Endothelial cell of umbilical vein (primary cell): ENCODE data around the gene TSNAX. TPM values are rescaled to one million over a fixed set of nuclear protein-coding genes. Genes with fewer than 3 reads are reported as not detected.

Source experiments
- BruUV-seq: library from RNA; stranded (reverse); fragments of 400-500 nt; replicated peaks from 2 replicates; lab custom pipeline; 2021; lab: Mats Ljungman, UMichigan
- CTCF ChIA-PET: fragments of 300-600, 350-600 bp; sonication (Branson Sonifier 250); formaldehyde crosslinking; loops from one replicate; lab custom pipeline; 2021; ENCODE audit warnings: antibody characterized with exemption, inconsistent platforms; lab: Charles Lee
- POLR2A ChIA-PET: fragments of 300-600, 350-600 bp; sonication (Branson Sonifier 250); formaldehyde crosslinking; loops from one replicate; lab custom pipeline; 2021; ENCODE audit warnings: antibody characterized with exemption, inconsistent platforms; lab: Charles Lee
- DNase-seq: peaks from one replicate; pipeline ENCODE4 v3.0.0-alpha.2; 2011; ENCODE audit warnings: low read depth, low spot score
- FAIRE-seq: peaks from 2 replicates; lab custom pipeline; 2011; peaks lifted over from hg19 to GRCh38; lab: Jason Lieb, UNC
- H2AFZ ChIP-seq: 2 replicates; pipeline ENCODE4 v1.6.0; 2012; ENCODE audit warnings: low read depth, low read length, control low read depth, inconsistent platforms
- H3K27ac ChIP-seq: 2 replicates; pipeline ENCODE4 v1.5.1; 2011; ENCODE audit warnings: low read depth, mild to moderate bottlenecking, control low read depth, low read length, moderate library complexity; ENCODE audit not compliant: insufficient read depth
- H3K27me3 ChIP-seq, 2 experiments: 2 replicates each; pipeline versions ENCODE4 v1.6.0 to v1.6.1; 2011; ENCODE audit warnings: low read length in 2 of 2, mixed read lengths in 1 of 2; ENCODE audit not compliant: control insufficient read depth in 2 of 2, insufficient read depth in 2 of 2
- H3K36me3 ChIP-seq, 2 experiments: 2 replicates in 1 of 2; 3 replicates in 1 of 2; pipeline ENCODE4 v1.5.1; 2011; ENCODE audit warnings: low read length in 2 of 2, mild to moderate bottlenecking in 1 of 2, moderate library complexity in 1 of 2; ENCODE audit not compliant: control insufficient read depth in 2 of 2, insufficient read depth in 2 of 2; ENCODE audit errors: extremely low read depth in 1 of 2
- H3K4me1 ChIP-seq: 3 replicates; pipeline ENCODE4 v1.5.1; 2011; ENCODE audit warnings: mild to moderate bottlenecking, low read length; ENCODE audit not compliant: control insufficient read depth, insufficient read depth; ENCODE audit errors: extremely low read depth
- H3K4me2 ChIP-seq: 2 replicates; pipeline ENCODE4 v1.6.1; 2011; ENCODE audit warnings: low read length, control low read depth, mixed read lengths; ENCODE audit not compliant: insufficient read depth
- H3K4me3 ChIP-seq, 3 experiments: fragments of 200-600 bp in 1 of 3; sonication (generic), shearing (Covaris generic) in 1 of 3; replicated peaks in 1 of 3; 2 replicates each; pipeline ENCODE4 v1.5.1; 2011 to 2016; ENCODE audit warnings: control low read depth in 3 of 3, low read length in 3 of 3, mild to moderate bottlenecking in 2 of 3, inconsistent platforms in 1 of 3, low read depth in 1 of 3, moderate library complexity in 1 of 3; ENCODE audit not compliant: insufficient read depth in 1 of 3
- H3K79me2 ChIP-seq: 2 replicates; pipeline ENCODE4 v1.6.0; 2012; ENCODE audit warnings: low read length, inconsistent platforms; ENCODE audit not compliant: control insufficient read depth, insufficient read depth
- H3K9ac ChIP-seq: replicated peaks from 2 replicates; pipeline ENCODE3; 2011; ENCODE audit warnings: low read length, control low read depth; ENCODE audit not compliant: insufficient read depth; ENCODE audit errors: extremely low read depth
- H3K9me1 ChIP-seq: replicated peaks from 3 replicates; pipeline ENCODE4 v1.6.0; 2011; ENCODE audit warnings: mild to moderate bottlenecking, low read length; ENCODE audit not compliant: control insufficient read depth, insufficient read depth; ENCODE audit errors: extremely low read depth
- H3K9me3 ChIP-seq: replicated peaks from 2 replicates; pipeline ENCODE4 v1.5.1; 2012; ENCODE audit warnings: low read length, inconsistent platforms; ENCODE audit not compliant: control insufficient read depth, insufficient read depth
- H4K20me1 ChIP-seq: replicated peaks from 2 replicates; pipeline ENCODE3; 2011; ENCODE audit warnings: mild to moderate bottlenecking, low read length; ENCODE audit not compliant: control insufficient read depth, insufficient read depth; ENCODE audit errors: extremely low read depth
- EZH2 ChIP-seq: IDR thresholded peaks from 2 replicates; pipeline ENCODE4 v1.6.1; 2012; ENCODE audit warnings: borderline replicate concordance, low read depth, mild to moderate bottlenecking, moderate library complexity, low read length, inconsistent platforms; ENCODE audit not compliant: severe bottlenecking
- FOS ChIP-seq: IDR thresholded peaks from 2 replicates; pipeline ENCODE4 v1.6.1; 2011; ENCODE audit warnings: mild to moderate bottlenecking, low read length, moderate library complexity, borderline replicate concordance; ENCODE audit not compliant: insufficient read depth
- GATA2 ChIP-seq: IDR thresholded peaks from 2 replicates; pipeline ENCODE4 v1.7.0; 2011; ENCODE audit warnings: low read depth, mild to moderate bottlenecking, moderate library complexity, mixed read lengths, low read length; ENCODE audit not compliant: insufficient read length, insufficient read depth
- JUN ChIP-seq: IDR thresholded peaks from 2 replicates; pipeline ENCODE4 v1.6.1; 2011; ENCODE audit warnings: borderline replicate concordance, low read depth; ENCODE audit not compliant: insufficient read length, insufficient read depth
- MYC ChIP-seq: IDR thresholded peaks from one replicate; pipeline ENCODE4 v1.6.1; 2011; ENCODE audit warnings: mild to moderate bottlenecking, low read depth, low read length
- POLR2A ChIP-seq: IDR thresholded peaks from 2 replicates; pipeline ENCODE4 v1.6.1; 2012; ENCODE audit warnings: low read depth, mild to moderate bottlenecking, control low read depth, low read length
- POLR2AphosphoS5 ChIP-seq: IDR thresholded peaks from 2 replicates; pipeline ENCODE4 v1.6.1; 2012; ENCODE audit warnings: low read depth, mild to moderate bottlenecking, control low read depth, low read length, moderate library complexity; ENCODE audit not compliant: insufficient read depth
- dilution Hi-C: fragments of 300-500 bp; cut with MboI; formaldehyde crosslinking; loops from one replicate; pipeline ENCODE4 v1.15.0; 2019; ENCODE audit warnings: low sequenced_read_pairs; ENCODE audit not compliant: extremely low pct_ligation_motif_present
- intact Hi-C: fragments of 100-400 bp; cut with micrococcal nuclease; formaldehyde crosslinking; loops from one replicate; pipeline ENCODE4 v1.10.0; 2022
- polyA plus RNA-seq, 4 experiments: library from polyadenylated mRNA; depleted of rRNA in 3 of 4; stranded (reverse) in 3 of 4; unstranded in 1 of 4; fragments of >200 nt; gene quantifications; 2 replicates each; pipeline versions ENCODE4 v1.2.1 to v1.2.3, GENCODE V29; 2011 to 2012; ENCODE audit warnings: missing spikeins in 1 of 4
- total RNA-seq: library from RNA; stranded (reverse); gene quantifications from 2 replicates; pipeline ENCODE4 v1.2.3, GENCODE V29; 2021
- TF ChIP-seq, protein P1 (sequence below), 2 donors: IDR thresholded peaks; 1 replicate in 1 of 2; 2 replicates in 1 of 2; pipeline ENCODE4 v1.5.1; 2011; ENCODE audit warnings: low read length in 2 of 2, mild to moderate bottlenecking in 2 of 2, moderate library complexity in 2 of 2, control low read depth in 1 of 2, inconsistent platforms in 1 of 2, low read depth in 1 of 2; ENCODE audit not compliant: insufficient read depth in 1 of 2; ENCODE audit errors: extremely low read depth in 1 of 2
- TF ChIP-seq, protein P2 (sequence below): IDR thresholded peaks from 2 replicates; pipeline ENCODE4 v1.6.1; 2011; ENCODE audit not compliant: insufficient read depth, insufficient read length

TSNAX gene
- total and polyA plus RNA-seq, 2 donors (not counting 3 experiments of a cell fraction or from before 2014, with no cell fraction given), result 6.3 to 26.3 TPM

- Histone ChIP-seq H4K20me1 (no peaks in the 10 kb centered on the region), H3K4me2 (no peak overlapping the region), H3K9me1 (no peaks in the 10 kb centered on the region), H3K9me3 (no peaks in the 10 kb centered on the region), H3K4me3 (no peak overlapping the region), H3K27ac (no peak overlapping the region), H3K4me1 (no peaks in the 10 kb centered on the region), H3K9ac (no peak overlapping the region), H3K36me3 (no peaks in the 10 kb centered on the region), H3K27me3 (no peaks in the 10 kb centered on the region), H2AFZ (no peak overlapping the region), H3K79me2 (no peaks in the 10 kb centered on the region)
- dilution Hi-C loops (no loop called here), intact Hi-C loops (no loop called here)
- TF ChIP-seq POLR2AphosphoS5, result no peak
- TF ChIP-seq JUN, result no peak
- TF ChIP-seq, protein P1, sequence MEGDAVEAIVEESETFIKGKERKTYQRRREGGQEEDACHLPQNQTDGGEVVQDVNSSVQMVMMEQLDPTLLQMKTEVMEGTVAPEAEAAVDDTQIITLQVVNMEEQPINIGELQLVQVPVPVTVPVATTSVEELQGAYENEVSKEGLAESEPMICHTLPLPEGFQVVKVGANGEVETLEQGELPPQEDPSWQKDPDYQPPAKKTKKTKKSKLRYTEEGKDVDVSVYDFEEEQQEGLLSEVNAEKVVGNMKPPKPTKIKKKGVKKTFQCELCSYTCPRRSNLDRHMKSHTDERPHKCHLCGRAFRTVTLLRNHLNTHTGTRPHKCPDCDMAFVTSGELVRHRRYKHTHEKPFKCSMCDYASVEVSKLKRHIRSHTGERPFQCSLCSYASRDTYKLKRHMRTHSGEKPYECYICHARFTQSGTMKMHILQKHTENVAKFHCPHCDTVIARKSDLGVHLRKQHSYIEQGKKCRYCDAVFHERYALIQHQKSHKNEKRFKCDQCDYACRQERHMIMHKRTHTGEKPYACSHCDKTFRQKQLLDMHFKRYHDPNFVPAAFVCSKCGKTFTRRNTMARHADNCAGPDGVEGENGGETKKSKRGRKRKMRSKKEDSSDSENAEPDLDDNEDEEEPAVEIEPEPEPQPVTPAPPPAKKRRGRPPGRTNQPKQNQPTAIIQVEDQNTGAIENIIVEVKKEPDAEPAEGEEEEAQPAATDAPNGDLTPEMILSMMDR (IDR thresholded peaks at IDR 0.05; ENCODE audit: extremely low read depth in 1 of 2, insufficient read depth in 1 of 2, low read depth in 1 of 2, low read length in 2 of 2), result no peak
- FAIRE-seq (no peak), DNase-seq (no peak)
- POLR2A ChIA-PET, result no interaction called here
- no TSS peak for BruUV-seq
- CTCF ChIA-PET, result interaction anchor here (1.0 to 1.6 kb wide), 3 partner anchors 30 to 64 kb away, joined by 3 read pairs; no protein-coding TSS in a partner anchor
Measured at GRCh38 chr1:231508941-231509340, 19.5 kb upstream of the TSNAX start.

DNA sequence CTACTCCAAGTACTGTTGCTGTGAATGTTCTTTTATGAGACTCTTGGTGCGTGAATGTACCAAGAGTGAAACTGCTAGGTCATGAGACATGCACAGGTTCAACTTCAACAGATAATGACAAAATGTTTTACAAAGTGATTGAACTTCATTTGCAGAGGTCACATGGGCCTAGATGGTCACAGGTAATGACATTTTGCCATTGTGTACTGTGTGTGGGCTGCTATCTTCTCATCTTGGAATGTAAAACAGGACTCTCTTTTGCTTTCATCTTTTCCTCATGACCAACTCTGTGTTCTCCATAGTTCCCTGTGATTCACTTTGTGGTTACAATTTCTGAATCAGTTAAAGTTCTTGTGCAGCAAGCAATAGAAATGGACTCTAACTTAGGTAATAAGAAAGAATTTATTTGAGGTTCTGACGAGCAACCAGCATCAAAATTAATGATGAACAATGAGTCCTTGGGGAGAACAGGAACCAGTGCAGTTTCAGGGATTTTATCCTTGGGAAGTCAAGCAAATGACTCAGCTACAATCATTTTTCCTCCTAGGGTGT lies 16.2 kb upstream of the TSNAX start:
- BruUV-seq, result no TSS peak
- FAIRE-seq, result no peak
- H3K9ac ChIP-seq, result no peak overlapping the region
- dilution Hi-C loops, result no loop called here
- intact Hi-C loops, result no loop called here
- no peaks in the 10 kb centered on the region for H3K79me2 ChIP-seq
- no peaks in the 10 kb centered on the region for H3K9me1 ChIP-seq
- CTCF ChIA-PET, result no interaction called here
- TF ChIP-seq POLR2AphosphoS5 (no peak), EZH2 (no peak), GATA2 (no peak), MYC (no peak), POLR2A (no peak), FOS (no peak), JUN (no peak)
- TF ChIP-seq, protein P2, sequence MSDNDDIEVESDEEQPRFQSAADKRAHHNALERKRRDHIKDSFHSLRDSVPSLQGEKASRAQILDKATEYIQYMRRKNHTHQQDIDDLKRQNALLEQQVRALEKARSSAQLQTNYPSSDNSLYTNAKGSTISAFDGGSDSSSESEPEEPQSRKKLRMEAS, result no peak
- TF ChIP-seq, protein P1 (IDR thresholded peaks at IDR 0.05; ENCODE audit: extremely low read depth in 1 of 2, insufficient read depth in 1 of 2, low read depth in 1 of 2, low read length in 2 of 2), result no peak
- H4K20me1 ChIP-seq, result no peaks in the 10 kb centered on the region
- DNase-seq, result no peak
- H3K4me1 ChIP-seq, result no peaks in the 10 kb centered on the region
- POLR2A ChIA-PET, result no interaction called here
- no peak overlapping the region for H3K4me3 ChIP-seq
- H3K27ac ChIP-seq, result no peak overlapping the region
- no peaks in the 10 kb centered on the region for H3K36me3 ChIP-seq
- H3K9me3 ChIP-seq, result no peaks in the 10 kb centered on the region
- no peak overlapping the region for H3K4me2 ChIP-seq
- H2AFZ ChIP-seq, result no peak overlapping the region
- no peaks in the 10 kb centered on the region for H3K27me3 ChIP-seq
